HFF-Myc (cell line): ENCODE results near the gene SPRYD7.

ENCODE experiments used
- DNase-seq: peaks from one replicate; pipeline ENCODE4 v3.0.0-alpha.2; 2011; ENCODE audit warnings: low read depth; ENCODE audit errors: extremely low read depth
- H3K4me3 ChIP-seq: replicated peaks from 2 replicates; pipeline ENCODE4 v1.5.1; 2011; ENCODE audit warnings: low read depth, mild to moderate bottlenecking, control low read depth, low read length
- CTCF ChIP-seq: IDR thresholded peaks from 2 replicates; pipeline ENCODE4 v1.5.1; 2012; ENCODE audit warnings: mild to moderate bottlenecking, low read depth, low read length, control low read depth; ENCODE audit errors: missing control alignments

The SPRYD7 gene

DNA sequence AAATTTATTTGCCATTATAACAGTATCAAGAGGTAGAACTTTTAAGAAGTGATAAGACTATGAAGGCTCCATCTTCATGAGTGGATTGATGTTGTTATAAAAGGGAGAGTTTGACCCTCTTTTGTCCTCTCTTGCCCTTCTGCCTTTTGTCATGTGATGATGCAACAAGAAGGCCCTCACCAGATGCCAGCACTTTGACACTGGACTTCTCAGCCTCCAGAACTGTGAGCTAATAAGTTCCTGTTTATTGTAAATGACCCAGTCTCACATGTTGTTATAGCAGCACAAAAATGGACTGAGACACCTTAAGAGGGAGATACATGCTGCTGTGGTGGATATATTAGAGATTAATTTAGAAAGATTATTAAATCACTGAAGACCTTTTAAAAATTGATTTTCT is 71.6 kb downstream of the SPRYD7 start:
- H3K4me3 ChIP-seq: no peak overlapping the region
- no peak for TF ChIP-seq CTCF
- DNase-seq: no peak
